ENCODE results near the gene KLRF2. TPM values are rescaled to one million over a fixed set of nuclear protein-coding genes. Genes with fewer than 3 reads are reported as not detected.

Gene KLRF2
- total RNA-seq, 1 donor from 2014 or later = not detected

- DNase-seq (ENCODE audit: low read depth) = no peak
Observed at GRCh38 chr12:9883175-9883574, 1.9 kb downstream of the KLRF2 start.

DNA sequence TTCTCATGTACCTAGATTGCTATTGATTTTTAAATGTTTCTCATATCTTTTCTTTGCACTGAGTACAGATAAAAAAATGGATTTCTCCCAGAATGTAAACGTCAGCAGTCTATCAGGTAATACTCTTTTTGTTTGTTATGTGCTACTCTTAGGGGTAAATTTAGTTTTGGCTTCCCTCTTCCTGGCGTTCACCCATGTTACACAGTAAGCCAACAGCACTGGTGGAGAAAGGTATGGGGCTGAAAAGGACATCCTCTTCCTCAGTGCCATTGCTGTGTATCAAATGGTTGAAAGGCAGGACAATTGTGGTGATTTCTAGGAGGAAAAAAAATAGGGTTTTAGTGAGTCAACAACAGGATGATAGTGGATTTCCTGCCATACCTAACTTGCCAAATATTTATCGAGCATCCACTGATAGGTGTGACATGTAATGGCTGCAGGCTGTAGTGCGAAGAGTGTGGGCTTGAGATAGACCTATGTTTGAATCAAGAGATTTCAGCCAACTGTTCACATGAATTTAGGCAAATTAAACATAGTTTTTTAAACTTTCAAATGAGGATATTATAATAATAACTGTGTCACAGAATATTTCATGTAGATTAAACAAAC, 7.5 kb downstream of the KLRF2 start:
- no peak for DNase-seq (ENCODE audit: low read depth)

DNA sequence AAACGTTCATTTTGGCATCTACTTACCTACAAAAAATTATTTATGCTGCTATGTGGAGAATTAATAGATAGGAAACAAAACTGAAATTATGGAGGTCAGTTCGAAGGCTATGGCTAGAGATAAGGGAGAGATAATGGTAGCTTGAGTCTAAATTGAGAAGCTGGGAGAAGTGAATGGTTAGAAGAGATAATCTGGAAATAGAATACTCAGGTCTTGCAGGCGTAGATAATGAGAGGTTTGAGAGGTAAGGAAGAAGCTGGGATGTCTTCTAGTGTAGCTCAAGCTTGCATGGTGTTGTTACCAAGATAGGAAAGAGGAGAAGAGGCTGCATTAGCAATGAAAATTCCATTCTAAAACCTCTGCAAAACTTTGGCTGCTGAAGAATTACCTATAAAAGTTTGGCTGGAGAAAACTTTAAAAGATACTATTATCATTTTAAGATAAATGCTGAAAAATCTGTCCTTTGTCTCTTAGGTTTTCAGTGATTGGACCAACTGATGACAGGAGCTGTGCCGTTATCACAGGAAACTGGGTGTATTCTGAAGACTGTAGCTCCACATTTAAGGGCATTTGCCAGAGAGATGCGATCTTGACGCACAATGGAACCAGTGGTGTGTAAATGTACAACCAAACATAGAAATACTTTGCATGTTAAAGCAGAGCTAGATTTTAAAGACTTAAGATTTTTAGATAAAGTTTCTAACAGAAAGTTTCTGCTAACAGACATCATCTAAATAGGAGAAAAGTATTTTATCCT, 14.1 kb downstream of the KLRF2 start:
- DNase-seq (ENCODE audit: low read depth) = no peak

- DNase-seq (ENCODE audit: low read depth) = no peak
Observed at GRCh38 chr12:9897535-9897934, 16.2 kb downstream of the KLRF2 start.

- no peak for DNase-seq (ENCODE audit: low read depth)
Observed at GRCh38 chr12:9899209-9899608, 17.9 kb downstream of the KLRF2 start.

DNA sequence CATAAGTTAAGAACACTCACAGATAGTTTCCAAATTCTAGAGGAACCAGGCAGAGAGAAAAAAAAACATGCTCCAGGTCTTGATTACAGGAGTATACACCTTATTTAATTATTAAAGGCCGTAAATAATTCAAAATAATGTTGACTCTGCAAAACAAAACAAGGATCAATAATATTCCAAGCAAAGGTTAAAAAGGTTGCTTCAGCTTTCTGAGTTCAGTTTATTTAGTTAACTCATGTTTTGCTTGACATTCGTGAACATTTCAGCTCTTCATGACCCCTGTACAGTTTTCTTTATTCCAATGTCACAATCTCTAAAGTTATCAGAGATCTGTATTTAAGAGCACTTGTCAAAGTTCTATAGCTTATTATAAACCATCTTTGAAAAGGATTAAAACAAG, 19.6 kb downstream of the KLRF2 start:
- DNase-seq (ENCODE audit: low read depth) = no peak

DNA sequence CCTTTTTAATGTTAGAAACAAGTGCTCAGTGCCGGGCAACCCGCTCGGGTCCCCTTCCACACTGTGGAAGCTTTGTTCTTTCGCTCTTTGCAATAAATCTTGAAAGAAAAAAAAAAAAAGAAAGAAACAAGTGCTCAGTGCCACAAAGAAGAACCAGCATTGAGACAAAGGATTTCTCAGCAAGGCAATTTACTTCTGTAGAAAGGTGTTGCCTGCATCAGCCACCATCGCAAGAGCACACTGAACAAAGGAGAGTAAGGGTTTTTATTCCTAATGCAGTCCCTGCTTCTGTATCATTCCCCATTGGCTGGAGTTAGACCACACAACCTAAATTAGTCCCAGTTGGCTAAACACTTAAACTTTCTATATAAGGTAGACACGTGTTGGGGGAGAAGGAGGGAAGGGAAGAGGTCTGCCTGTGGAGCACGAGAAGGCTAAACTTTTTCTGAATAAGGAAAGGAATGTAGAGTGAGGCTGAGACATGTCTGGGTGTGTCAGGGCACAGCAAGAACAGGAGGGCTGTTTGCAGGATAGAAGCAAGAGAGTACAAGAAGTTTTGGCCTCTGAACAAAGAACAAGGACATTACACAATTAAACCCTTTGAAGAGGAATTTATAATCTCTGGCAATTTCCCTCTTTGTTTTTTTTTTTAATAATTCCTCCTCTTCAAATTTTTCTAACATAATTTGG, 21.4 kb downstream of the KLRF2 start:
- DNase-seq (ENCODE audit: low read depth) = no peak

DNA sequence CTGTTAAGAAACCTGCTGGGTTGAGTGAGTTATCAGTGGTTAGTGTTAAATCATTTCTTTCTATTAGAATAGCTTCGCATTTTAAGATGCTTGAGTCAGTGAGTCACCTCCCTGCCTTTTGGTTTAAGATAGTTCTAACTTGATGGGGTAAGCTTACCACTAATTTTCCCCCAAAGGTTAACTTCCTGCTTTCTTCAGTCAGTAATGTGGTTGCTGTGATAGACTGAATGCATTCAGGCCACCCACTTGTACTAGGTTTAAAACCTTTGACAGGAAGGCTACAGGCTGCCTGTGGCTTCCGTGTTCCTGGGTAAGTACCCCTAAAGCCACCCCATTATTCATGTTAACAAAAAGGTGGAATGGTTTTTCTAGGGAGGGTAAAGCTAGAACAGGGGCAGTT, 25.6 kb downstream of the KLRF2 start:
- DNase-seq (ENCODE audit: low read depth) = no peak

- no peak for DNase-seq (ENCODE audit: low read depth)
Observed at GRCh38 chr12:9907769-9908168, 26.5 kb downstream of the KLRF2 start.

DNA sequence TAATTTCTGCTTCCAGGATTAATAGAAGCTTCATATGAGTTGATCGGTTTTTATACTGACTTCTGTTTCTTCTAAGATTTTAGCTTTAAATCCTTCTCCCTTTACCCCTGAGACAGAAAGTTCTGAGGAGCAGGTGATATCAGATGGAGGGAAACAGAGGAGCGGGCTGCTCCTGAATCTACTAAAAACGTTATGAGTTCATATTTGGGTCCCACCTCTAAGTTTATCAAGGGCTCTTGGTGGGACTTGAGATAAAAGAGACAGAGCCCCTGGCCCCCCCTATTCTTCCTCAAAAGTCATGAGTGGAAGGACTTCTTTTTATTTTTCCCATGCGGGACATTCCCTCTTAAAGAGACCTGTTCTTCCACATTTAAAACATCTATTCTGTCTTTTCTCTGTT, 27.1 kb downstream of the KLRF2 start:
- DNase-seq (ENCODE audit: low read depth) = no peak

DNA sequence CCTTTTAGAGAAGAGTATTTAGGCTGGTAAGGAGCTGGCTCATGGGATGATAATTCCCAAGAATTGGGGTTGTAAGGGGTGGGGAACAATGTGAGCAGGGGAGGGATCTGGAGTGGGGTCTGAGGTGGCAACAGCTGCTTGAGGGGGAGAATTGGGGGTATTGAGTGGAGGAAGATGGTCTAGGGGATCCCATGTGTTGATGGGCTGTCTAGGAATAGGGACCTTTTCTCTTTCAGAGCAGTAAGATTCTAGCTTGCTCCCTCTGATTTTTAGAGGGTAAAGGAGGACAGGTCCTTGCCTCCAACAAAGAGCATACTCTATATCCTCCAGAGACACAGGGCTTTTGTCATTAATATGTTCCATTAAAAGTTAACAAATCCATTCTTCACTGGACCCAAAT, 28.4 kb downstream of the KLRF2 start:
- DNase-seq (ENCODE audit: low read depth) = no peak

DNA sequence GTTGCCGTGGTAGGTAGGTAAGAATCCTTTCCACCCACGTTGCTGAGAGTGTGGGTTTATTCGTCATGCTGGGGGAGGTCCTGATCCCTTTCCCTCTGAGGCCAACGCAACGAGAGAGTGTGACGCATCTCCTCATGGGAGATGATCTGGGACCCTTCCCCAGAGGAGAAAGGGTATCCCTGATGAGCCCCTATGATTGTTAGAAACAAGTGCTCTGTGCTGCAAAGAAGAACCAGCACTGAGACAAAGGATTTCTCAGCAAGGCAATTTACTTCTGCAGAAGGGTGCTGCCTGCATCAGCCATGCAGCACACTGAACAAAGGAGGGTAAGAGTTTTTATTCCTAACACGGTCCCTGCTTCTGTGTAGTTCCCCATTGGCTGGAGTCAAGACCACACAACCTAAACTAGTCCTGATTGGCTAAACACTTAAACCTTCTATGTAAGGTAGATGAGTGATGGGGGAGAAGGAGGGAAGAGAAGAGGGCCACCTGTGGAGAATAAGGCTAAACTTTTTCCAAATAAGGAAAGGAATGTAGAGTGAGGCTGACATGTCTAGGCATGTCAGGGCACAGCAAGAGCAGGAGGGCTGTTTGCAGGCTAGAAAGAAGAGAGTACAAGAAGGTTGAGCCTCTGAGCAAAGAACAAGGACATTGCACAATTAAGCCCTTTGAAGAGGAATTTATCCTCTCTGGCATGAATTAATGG, 29.6 kb downstream of the KLRF2 start:
- no peak for DNase-seq (ENCODE audit: low read depth)

DNA sequence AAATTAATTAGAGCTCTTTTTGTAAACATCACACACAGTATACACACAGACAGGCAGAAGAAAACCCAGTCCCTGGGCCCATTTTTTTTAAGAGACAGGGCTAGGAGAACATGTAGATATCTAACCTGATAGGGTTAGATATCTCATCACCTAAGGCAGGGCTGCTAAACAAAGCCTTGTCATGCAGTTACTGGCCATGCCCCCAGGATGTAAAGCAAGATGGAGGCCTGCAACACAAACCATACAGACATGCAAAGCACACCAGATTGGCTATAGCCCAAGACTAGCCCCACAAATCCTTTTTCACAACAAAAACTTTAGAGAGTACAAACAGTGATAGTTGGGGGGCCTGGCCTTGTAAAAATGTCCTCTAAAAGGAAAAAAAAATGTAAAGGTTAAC, 30.4 kb downstream of the KLRF2 start:
- DNase-seq (ENCODE audit: low read depth) = no peak

DNA sequence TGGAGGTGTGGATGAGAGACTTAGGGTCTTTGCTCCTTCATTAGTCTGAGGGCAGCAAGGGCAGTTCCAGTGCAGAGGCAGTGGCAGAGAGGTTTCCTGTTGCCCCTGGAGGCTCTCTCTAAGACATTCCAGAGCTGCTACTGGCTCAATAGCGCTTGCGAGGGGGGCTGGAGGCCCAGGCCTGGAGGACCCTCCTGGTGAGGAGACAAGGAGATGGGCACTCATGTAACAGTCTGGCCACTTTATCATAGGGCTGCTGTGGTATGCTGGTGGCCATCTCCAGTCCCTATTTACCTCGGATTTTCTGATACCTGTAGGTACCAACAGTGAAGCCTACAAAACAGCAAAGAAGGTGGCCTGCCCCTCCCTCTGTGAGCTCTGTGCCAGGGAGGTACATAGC, 38.2 kb downstream of the KLRF2 start:
- DNase-seq (ENCODE audit: low read depth) = no peak

- no peak for DNase-seq (ENCODE audit: low read depth)
Observed at GRCh38 chr12:9920451-9920850, 39.2 kb downstream of the KLRF2 start.

GRCh38 chr12:9922429-9922828, 41.1 kb downstream of the KLRF2 start:
- DNase-seq (ENCODE audit: low read depth) = no peak

DNA sequence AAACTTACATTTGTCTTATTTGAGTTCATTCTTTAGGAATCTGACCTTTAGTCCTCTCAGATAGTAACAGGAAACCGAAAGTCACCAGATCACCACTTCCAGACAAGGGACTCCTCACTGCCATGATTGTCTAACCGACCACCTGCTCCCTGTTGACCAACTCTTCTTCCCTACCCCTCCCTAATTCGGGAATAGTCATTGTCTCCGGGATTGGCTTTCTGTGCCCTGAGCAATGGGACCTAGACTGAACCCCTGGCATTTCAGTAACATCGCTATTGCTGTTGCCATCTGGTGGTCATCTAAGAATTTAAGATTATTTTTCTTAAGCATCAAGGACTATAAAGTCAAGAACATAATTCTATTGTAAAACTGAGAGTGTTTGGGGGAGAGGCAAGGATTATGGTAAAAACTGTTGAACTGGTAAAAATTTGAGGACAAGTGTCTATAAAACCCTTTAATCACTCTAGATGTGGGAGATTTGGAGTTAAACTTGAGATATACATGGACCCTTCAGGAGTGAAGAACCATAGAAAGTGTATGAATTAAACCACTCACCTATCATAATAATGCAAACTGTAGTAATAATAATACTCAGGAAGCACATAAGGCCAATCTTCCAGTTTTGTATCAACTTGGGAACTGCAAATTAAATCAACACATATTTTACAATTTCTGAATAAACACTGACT, 44.6 kb downstream of the KLRF2 start:
- DNase-seq (ENCODE audit: low read depth) = peak; percentile 71

DNA sequence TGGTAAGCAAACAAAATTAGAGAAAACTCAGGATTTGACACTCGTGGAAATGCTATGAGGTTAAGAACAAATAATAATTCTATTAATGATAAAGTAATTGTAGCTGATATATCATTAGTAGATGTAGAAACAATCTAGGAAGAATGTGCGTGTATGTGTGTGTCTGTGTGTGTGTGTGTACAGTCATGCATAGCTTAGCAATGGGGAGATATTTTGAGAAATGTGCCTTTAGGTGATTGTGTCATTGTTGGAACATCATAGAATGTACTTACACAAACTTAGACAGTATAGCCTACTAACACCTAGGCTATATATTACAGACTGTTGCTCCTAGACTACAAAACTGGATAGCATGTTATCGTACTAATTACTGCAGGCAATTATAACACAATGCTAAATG, 45.6 kb downstream of the KLRF2 start:
- no peak for DNase-seq (ENCODE audit: low read depth)

GRCh38 chr12:9928607-9929006, 47.3 kb downstream of the KLRF2 start:
- peak; percentile 10 for DNase-seq (ENCODE audit: low read depth)

DNA sequence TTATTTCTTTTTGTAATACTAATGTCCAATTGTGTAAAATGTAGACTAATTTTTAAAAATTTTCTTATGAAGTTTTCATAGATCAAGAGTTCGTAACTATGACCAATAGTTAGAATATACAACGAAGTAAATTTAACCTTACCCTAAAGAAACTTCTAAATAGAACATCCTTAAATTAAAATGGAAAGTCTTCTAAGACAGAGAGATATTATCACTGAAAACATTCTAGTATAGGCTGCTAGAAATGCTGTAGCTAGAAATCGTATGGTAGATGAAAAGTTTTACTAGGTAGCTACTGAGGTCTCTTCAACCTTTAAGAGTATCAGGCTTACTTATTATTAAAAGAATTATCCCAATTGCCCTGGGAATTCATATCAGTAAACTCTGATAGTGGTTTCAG, 50.0 kb downstream of the KLRF2 start:
- no peak for DNase-seq (ENCODE audit: low read depth)

GRCh38 chr12:9932270-9932669, 51.0 kb downstream of the KLRF2 start, which contains the start of gene CLEC2A:
CLEC2A (minus strand) TSS chr12:9932370; CDS start chr12:9932329, 41 bp downstream.
- no peak for DNase-seq (ENCODE audit: low read depth)

All from myocyte (in vitro differentiated cells).